Rectal smooth muscle tissue (tissue), 1 donor: ENCODE results near the gene CHD2.
"Not testable (repeated sequence)": the region's sequence is repeated elsewhere in the genome, so short reads cannot be mapped to it uniquely, and the experiment has no call there.

Experiments
- H3K27ac ChIP-seq: one replicate; pipeline ENCODE4 v1.7.0; 2013; ENCODE audit warnings: low read depth, low read length, inconsistent platforms
- H3K27me3 ChIP-seq: one replicate; pipeline ENCODE4 v1.7.0; 2013; ENCODE audit warnings: low read length; ENCODE audit not compliant: control insufficient read depth, insufficient read depth
- H3K36me3 ChIP-seq: one replicate; pipeline ENCODE4 v1.7.0; 2013; ENCODE audit warnings: low read length; ENCODE audit not compliant: control insufficient read depth, insufficient read depth
- H3K4me1 ChIP-seq: one replicate; pipeline ENCODE4 v1.7.0; 2013; ENCODE audit warnings: low read length; ENCODE audit not compliant: control insufficient read depth, insufficient read depth
- H3K4me3 ChIP-seq: one replicate; pipeline ENCODE4 v1.7.0; 2013; ENCODE audit warnings: low read length
- H3K9ac ChIP-seq: one replicate; pipeline ENCODE4 v1.7.0; 2013; ENCODE audit warnings: low read length

Gene CHD2

GRCh38 chr15:93024716-93025624, 124.8 kb downstream of the CHD2 start:
- no peak overlapping the region for H3K27ac ChIP-seq
- no peak overlapping the region for H3K9ac ChIP-seq
- peaks cover 33% of the 10 kb centered on the region for H3K4me1 ChIP-seq
- no peaks in the 10 kb centered on the region for H3K27me3 ChIP-seq
- H3K36me3 ChIP-seq, result peaks cover 39% of the 10 kb centered on the region
- no peak overlapping the region for H3K4me3 ChIP-seq

GRCh38 chr15:93025625-93025982, 125.5 kb downstream of the CHD2 start:
- H3K4me1 ChIP-seq, result peaks cover 37% of the 10 kb centered on the region
- no peaks in the 10 kb centered on the region for H3K27me3 ChIP-seq
- no peak overlapping the region for H3K9ac ChIP-seq
- H3K4me3 ChIP-seq, result no peak overlapping the region
- H3K27ac ChIP-seq, result no peak overlapping the region
- peaks cover 33% of the 10 kb centered on the region for H3K36me3 ChIP-seq

- H3K4me3 ChIP-seq, result no peak overlapping the region
- no peaks in the 10 kb centered on the region for H3K27me3 ChIP-seq
- H3K36me3 ChIP-seq, result peaks cover 30% of the 10 kb centered on the region
- no peak overlapping the region for H3K9ac ChIP-seq
- peaks cover 40% of the 10 kb centered on the region for H3K4me1 ChIP-seq
- H3K27ac ChIP-seq, result peak overlapping the region; percentile 44
Observed at GRCh38 chr15:93026380-93026817, 126.3 kb downstream of the CHD2 start.

GRCh38 chr15:93027413-93027812, 127.3 kb downstream of the CHD2 start:
- H3K9ac ChIP-seq, result no peak overlapping the region

GRCh38 chr15:93028111-93028631, 128.0 kb downstream of the CHD2 start:
- Histone ChIP-seq H3K27ac (peak overlapping the region; percentile 91), H3K27me3 (no peaks in the 10 kb centered on the region), H3K9ac (no peak overlapping the region), H3K4me1 (peaks cover 40% of the 10 kb centered on the region), H3K4me3 (no peak overlapping the region), H3K36me3 (peaks cover 21% of the 10 kb centered on the region)

More at GRCh38 chr15:93027413-93027812, 127.3 kb downstream of the CHD2 start:
- Histone ChIP-seq H3K27me3 (no peaks in the 10 kb centered on the region), H3K4me3 (no peak overlapping the region), H3K27ac (peak overlapping the region; percentile 91), H3K36me3 (peaks cover 24% of the 10 kb centered on the region), H3K4me1 (peaks cover 40% of the 10 kb centered on the region)

GRCh38 chr15:93028632-93029213, 128.6 kb downstream of the CHD2 start:
- Histone ChIP-seq H3K36me3 (peaks cover 21% of the 10 kb centered on the region), H3K4me3 (no peak overlapping the region), H3K27me3 (no peaks in the 10 kb centered on the region), H3K27ac (peak overlapping the region; percentile 91), H3K4me1 (peaks cover 40% of the 10 kb centered on the region), H3K9ac (no peak overlapping the region)

- H3K9ac ChIP-seq, result no peak overlapping the region
- peak overlapping the region; percentile 91 for H3K27ac ChIP-seq
- H3K4me1 ChIP-seq, result peaks cover 40% of the 10 kb centered on the region
- H3K36me3 ChIP-seq, result peaks cover 19% of the 10 kb centered on the region
- H3K4me3 ChIP-seq, result no peak overlapping the region
- no peaks in the 10 kb centered on the region for H3K27me3 ChIP-seq
Observed at GRCh38 chr15:93029214-93029835, 129.2 kb downstream of the CHD2 start.

- Histone ChIP-seq H3K4me1 (peaks cover 43% of the 10 kb centered on the region), H3K9ac (no peak overlapping the region), H3K36me3 (peaks cover 14% of the 10 kb centered on the region), H3K27me3 (no peaks in the 10 kb centered on the region), H3K4me3 (no peak overlapping the region), H3K27ac (peak overlapping the region; percentile 91)
Observed at GRCh38 chr15:93029836-93030429, 129.8 kb downstream of the CHD2 start.

GRCh38 chr15:93030430-93031102, 130.4 kb downstream of the CHD2 start:
- Histone ChIP-seq H3K27ac (peak overlapping the region; percentile 91), H3K36me3 (peaks cover 8% of the 10 kb centered on the region), H3K4me3 (no peak overlapping the region), H3K9ac (no peak overlapping the region), H3K27me3 (no peaks in the 10 kb centered on the region), H3K4me1 (peaks cover 48% of the 10 kb centered on the region)

GRCh38 chr15:93031103-93031464, 131.0 kb downstream of the CHD2 start:
- H3K27me3 ChIP-seq, result no peaks in the 10 kb centered on the region
- peaks cover 6% of the 10 kb centered on the region for H3K36me3 ChIP-seq
- no peak overlapping the region for H3K9ac ChIP-seq
- H3K4me1 ChIP-seq, result peaks cover 48% of the 10 kb centered on the region
- no peak overlapping the region for H3K4me3 ChIP-seq
- H3K27ac ChIP-seq, result no peak overlapping the region

GRCh38 chr15:93031557-93032384, 131.6 kb downstream of the CHD2 start:
- H3K4me3 ChIP-seq, H3K27ac ChIP-seq, H3K9ac ChIP-seq, H3K27me3 ChIP-seq, H3K36me3 ChIP-seq: not testable (repeated sequence)
- peaks cover 45% of the 10 kb centered on the region for H3K4me1 ChIP-seq
